Transverse colon (tissue), 3 donors: ENCODE data around the gene KRTAP12-2.

Experiments used
- EP300 ChIP-seq: sonication (generic); formaldehyde crosslinking; IDR thresholded peaks from one replicate; pipeline ENCODE4 v1.6.1; 2017; ENCODE audit warnings: antibody characterized with exemption, low read depth
- POLR2A ChIP-seq: fragments of 450-650 bp; IDR thresholded peaks from one replicate; pipeline ENCODE4 v1.6.1; 2016; ENCODE audit warnings: antibody characterized with exemption, mild to moderate bottlenecking, moderate library complexity
- POLR2AphosphoS5 ChIP-seq, 3 donors: sonication (generic); formaldehyde crosslinking; IDR thresholded peaks; one replicate each; pipeline ENCODE4 v1.6.1; 2016; ENCODE audit warnings: antibody characterized with exemption in 3 of 3

- no peak for TF ChIP-seq POLR2AphosphoS5 (IDR thresholded peaks at IDR 0.05)
- TF ChIP-seq EP300: no peak
- TF ChIP-seq POLR2A: no peak
Observed at GRCh38 chr21:44618909-44619308, 47.8 kb downstream of the KRTAP12-2 start.
